NCI-H2081 treated with DMSO at 0.1 percent for 48 hours (cell line): Measurements from ENCODE around the gene GPA33.
"Not testable (repeated sequence)": the region's sequence is repeated elsewhere in the genome, so short reads cannot be mapped to it uniquely, and the experiment has no call there.

Experiments
- DNase-seq: peaks from one replicate; lab custom pipeline; 2025; lab: John Stamatoyannopoulos, UW

Gene GPA33

DNA sequence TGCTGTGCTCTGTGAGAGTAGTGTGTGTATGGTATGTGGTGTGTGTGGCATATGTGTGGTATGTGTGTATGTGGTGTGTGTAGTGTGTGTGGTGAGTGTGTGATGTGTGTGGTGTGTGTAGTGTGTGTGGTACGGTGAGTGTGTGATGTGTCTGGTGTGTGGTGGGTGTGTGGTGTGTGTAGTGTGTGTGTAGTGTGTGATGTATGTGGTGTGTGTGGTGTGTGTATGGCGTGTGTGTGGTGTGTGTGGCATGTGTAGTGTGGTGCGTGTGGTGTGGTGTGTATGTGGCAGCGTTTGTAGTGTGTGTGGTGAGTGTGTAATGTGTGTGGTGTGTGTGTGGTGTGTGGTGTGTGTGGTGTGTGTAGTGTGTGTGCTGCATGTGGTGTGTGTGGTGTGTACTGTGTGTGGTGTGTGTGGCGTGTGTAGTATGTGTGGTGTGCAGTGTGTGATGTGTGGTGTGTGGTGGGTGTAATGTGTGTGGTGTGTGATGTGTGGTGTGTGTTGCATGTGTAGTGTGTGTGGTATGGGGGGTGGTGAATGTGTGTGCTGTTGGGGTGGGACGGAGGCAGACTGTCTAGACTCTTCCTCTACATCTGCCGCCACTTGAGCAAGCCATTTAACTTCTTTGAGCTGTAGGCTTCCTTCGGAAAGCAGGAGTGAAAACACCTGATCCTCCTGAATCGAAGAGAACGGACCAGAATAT lies 33.5 kb downstream of the GPA33 start:
- DNase-seq = no peak

DNA sequence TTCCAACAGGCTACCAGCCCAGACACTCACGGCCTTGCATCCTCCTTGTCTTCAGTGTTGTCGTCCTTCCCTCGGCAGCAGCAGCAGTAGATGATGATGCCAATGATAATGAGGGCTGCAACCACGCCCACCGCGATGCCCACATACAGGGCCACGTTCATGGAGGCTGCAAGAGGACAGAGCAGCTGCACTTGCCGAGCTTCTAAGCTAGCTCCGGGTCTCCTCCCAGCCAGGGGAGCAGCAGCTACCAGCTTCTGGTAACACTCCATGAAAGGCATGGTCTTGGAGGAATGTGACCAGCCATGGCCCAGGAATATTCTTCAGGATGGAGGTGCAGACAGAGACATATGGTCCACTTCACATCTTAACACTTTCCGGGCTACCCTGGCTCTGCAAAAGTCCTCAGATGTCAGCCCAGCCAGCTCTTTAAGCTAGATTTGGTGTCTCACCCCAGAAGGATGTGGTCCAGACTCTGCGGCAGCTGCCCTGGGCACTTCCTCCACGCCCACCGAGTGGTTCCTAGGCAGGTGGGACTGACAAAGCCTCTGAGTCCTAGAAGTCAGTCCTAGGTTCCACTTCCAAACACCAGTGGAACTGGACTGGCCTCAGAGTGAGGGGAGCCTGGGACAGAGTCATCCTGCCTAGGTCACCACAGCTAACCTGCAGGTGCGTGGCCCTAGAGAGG lies 35.1 kb downstream of the GPA33 start:
- no peak for DNase-seq

DNA sequence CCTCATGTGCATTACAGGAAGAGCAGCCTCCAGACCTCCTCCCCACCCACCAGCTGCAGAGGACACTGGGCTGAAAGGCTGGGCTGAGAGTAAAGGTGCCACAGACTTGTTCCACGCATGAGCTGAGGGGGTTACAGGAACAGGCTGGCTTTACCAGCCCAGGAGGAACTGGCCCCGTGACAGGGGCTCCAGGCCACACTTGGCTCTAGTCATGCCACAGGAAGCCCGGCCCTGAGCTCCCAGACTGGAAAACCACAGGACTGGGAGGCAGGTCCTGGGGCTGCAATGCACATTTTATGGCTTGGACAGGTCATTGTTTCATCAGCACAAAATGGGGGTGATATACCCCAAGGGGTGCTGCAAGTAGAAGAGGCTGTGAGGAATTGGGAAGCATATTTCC lies 35.6 kb downstream of the GPA33 start:
- DNase-seq = no peak

DNA sequence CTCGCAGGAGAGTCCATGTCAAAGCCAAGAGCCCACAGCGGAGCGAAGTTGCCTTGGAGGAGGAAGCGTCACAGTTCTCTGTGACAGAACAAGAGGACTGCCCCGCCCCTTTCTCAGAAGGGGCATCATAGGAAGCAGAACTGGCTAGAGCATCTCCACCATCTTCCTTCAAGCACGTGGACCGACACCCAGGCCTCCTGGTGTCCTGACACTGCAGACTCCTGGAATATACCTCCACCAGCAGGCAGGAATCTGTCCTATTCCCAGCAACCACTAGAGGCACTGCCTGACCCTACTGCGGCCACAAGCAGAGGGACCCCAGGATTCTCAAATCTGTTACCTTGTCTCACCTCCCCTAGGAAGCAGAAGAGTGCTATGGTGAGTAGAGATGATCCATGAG lies 37.8 kb downstream of the GPA33 start:
- no peak for DNase-seq

DNA sequence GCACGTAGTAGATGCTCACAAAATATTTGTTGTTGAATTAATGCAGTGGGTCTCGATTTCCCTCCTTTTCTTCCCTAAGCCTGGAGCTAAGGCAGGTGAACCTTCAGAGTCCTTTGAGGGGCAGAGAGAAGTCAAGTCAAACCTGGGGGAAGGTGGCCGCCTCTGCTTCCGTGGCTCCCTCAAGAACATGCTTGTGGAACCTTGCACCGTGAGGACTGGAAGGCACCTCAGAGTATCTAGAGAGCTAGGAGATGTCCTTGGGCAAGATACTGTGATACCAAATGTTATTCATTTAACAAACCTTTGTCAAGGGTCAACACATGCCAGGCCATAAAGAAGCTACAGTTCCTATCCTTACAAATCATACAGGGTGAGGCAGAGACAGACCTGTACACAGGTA lies 38.3 kb downstream of the GPA33 start:
- DNase-seq = no peak

GRCh38 chr1:167043752-167044488 lies 46.3 kb downstream of the GPA33 start:
- DNase-seq = peak; percentile 86

GRCh38 chr1:167033646-167034045 lies 56.5 kb downstream of the GPA33 start:
- DNase-seq = no peak

GRCh38 chr1:167029553-167029952 lies 60.6 kb downstream of the GPA33 start:
- not testable (repeated sequence) for DNase-seq

- no peak for DNase-seq
Observed at GRCh38 chr1:167022384-167022783, 67.8 kb downstream of the GPA33 start.

- DNase-seq = no peak
Observed at GRCh38 chr1:167016100-167016750, 74.0 kb downstream of the GPA33 start.

DNA sequence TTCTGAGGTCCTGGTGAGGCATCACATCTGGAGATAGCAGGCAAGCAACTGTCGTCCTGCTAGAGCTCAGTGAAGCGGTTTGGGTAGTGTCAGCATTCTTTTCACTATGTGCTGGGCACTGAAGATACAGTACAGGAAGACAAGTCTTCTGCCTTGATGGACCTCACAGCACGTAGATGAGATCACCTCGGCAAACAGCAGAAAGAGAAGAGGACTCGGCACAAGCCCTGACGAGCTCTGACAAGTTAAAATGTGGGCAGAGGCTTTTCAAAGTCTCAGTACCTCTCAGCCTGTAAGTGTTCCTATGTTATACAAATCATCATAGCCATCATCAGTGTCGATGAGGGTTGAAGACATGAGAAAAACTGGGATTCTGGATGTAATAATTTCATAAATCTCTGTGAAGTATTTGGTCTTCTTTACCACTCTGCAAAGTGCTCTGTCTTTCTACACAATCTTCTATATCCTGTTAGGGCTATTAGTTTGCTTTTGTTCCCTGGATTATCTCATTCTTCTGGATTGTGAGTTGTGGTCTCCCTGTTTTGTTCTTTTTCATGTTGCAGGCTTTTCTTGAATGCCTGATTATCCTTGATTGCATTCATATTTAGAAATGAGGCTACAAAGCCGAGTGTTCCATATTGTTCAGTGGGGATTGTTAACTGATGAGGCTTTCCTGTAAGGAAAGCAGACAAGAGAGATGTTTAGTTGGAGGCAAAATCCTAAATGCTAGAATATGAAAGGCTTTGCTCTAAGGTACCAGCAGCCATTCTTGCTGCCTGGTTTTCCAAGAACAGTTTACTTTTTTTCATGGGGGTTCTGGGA lies 76.9 kb downstream of the GPA33 start:
- DNase-seq = no peak

DNA sequence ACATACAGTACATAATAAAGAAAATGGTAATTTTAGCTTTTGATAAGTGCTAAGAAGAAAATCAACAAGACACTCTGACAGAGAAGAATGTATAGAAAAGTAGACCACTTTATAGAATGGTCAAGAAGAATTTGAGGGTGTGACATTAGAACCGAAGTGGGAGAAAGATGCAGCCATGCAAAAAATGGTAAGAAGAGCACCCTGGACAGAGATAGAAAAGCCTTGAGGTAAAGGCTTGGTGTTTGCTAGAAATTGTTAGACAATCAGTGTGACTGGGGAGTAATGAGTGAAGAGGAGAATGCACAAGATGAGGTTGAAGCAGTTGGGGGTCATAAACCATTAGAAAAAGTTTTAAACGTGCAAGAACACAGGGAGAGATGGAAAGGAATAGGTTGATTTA lies 77.6 kb downstream of the GPA33 start:
- no peak for DNase-seq

GRCh38 chr1:167011560-167012191 lies 78.5 kb downstream of the GPA33 start:
- DNase-seq = no peak

DNA sequence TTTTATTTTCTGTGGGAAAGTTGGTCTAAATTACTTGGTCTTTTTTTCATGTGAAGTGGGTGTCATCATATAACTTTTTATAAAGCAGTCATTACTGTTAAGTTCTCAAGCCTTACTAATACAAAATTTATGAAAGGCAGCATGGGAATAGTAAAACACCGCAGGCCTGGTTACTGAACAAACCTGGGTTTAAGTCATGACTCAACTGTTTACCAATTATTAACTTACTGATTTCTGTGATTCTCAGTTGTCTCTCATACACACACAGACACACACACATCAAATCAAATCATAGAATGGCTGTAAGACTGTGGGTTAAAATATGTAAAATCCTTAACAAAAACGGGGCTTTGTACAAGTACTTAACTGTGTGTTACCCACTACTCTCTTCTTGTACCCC lies 86.5 kb downstream of the GPA33 start:
- no peak for DNase-seq
